Epithelial cell of prostate (primary cell): Measurements from ENCODE around the gene ZNF141.
"Not testable (repeated sequence)": the region's sequence is repeated elsewhere in the genome, so short reads cannot be mapped to it uniquely, and the experiment has no call there.

Experiments used
- DNase-seq: peaks from one replicate; pipeline ENCODE4 v3.0.0-alpha.2; 2011; ENCODE audit warnings: low read depth, low spot score
- H3K27ac ChIP-seq: fragments of 450-650 bp; 2 replicates; pipeline ENCODE4 v1.5.1; 2017; ENCODE audit warnings: mild to moderate bottlenecking

Gene ZNF141

DNA sequence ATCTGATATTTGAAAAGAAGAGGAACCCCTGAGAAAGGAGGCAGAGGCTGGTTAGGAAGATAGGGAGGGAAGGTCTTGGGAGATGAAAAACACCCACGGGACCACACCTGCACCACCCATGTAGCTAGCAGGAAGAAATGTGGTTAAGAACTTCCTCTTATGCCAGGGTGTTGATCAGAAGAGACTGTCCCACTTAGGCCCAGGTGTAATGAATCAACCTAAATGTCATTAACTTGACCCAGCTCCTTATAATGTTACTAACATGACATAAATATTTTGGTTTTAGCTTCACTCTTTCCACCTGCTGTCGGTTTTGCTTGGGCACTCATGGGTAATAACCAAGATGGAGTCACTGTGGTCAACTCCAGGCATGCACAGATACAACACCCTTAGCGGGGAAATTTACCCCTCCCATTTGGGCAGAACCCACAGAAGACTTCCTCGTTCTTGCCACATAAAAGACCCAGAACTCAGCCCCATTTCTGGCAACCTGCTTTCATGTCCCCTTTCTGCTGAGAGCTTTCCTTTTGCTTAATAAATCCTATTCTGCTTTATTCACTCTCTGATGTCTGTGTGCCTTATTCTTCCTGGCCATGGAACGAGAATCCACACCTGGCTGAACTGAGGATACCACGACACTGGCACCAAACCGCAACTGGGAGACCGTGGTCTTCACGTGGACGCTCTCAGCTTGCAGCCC is 46.8 kb downstream of the ZNF141 start:
- DNase-seq: no peak

DNA sequence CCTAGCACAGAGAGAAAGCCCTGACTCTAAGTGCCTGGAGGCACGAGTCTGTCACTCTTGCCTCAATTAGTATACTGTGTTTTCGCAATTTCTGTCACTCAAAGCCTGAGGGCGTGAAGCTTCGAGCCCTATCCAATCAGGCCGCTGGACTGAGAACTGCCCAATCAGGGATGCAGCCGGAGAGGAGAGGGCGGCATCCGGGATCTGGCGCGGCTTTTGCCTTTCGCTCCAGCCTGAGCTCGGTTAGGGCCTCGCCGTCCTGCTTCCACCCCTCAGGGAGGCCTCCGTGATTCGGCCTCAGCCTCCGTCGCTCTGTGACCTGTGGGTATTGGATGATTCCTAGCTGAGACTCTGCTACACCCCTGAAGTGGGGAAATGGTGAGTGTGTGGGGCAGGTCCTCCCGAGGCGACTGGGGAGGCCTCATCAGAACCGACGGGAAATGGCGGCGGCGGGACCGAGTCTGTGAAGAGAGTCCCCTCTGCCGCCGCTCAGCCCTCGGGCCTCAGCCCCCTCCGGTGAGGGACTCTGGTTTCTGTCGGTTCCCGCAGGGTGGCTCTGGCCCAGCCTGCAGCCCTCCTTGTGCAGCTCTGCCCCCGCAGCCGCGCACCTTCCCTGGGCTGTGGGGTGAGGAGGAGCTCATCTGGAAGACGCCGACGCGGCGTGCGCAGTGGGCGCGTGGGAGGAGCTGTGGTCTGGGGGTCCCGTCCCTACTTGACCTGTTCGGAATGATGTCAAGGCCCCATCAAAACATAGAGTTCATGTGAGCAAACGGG is 48.5 kb downstream of the ZNF141 start:
- DNase-seq: no peak

More for the DNA sequence above, 46.8 kb downstream of the ZNF141 start:
- no peak overlapping the region for H3K27ac ChIP-seq

DNA sequence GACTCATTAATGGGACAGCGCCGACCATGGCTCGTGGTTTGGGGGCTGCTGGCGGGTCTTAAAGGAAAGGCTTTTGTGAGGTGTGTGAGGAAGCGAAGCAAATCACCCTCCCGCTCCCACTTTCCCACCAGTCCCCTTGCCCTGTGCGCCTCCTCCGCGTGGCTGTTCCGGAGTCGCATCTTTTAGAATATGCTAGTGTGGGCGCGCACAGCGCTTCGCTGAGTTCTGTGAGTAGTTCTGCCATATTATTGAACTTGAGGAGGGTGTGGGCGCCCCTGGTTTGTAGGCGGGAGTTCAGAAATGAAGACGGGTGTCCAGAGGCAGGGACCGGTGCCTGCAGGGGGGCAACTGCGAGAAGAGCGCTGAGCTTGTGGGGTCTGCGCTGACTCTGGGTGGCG is 49.1 kb downstream of the ZNF141 start:
- DNase-seq: no peak
- H3K27ac ChIP-seq: no peak overlapping the region

More for the DNA sequence above, 48.5 kb downstream of the ZNF141 start:
- no peak overlapping the region for H3K27ac ChIP-seq

DNA sequence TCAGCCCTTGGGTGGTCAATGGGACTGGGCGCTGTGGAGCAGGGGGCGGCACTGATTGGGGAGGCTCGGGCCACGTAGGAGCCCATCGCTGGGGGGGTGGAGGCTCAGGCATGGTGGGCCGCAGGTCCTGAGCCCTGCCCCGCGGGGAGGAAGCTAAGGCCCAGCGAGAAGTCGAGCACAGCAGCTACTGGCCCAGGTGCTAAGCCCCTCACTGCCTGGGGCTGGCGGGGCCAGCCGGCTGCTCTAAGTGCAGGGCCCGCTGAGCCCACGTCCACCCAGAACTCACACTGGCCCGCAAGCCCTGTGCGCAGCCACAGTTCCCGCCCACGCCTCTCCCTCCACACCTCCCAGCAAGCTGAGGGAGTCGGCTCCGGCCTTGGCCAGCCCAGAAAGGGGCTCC is 66.4 kb downstream of the ZNF141 start:
- DNase-seq: no peak
- no peak overlapping the region for H3K27ac ChIP-seq

DNA sequence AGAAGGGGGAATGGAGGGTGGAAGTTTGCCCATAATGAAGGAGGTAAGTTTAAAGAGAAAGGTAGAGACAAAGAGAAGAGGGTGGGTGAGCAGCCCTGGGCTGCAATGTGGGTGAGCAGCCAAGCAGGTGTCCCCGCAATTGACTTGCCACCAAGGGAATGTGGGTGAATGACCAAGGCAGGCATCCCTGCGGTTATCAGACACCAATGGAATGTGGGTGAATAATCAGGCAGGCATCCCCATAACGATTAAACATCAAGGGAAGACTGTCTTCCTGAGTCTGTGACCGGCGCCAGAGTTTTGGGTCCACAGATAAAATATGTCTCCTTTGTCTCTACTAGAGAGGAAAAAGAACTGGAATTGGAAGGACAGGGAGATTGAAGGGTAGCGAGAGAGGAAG is 70.7 kb downstream of the ZNF141 start:
- not testable (repeated sequence) for H3K27ac ChIP-seq, DNase-seq

DNA sequence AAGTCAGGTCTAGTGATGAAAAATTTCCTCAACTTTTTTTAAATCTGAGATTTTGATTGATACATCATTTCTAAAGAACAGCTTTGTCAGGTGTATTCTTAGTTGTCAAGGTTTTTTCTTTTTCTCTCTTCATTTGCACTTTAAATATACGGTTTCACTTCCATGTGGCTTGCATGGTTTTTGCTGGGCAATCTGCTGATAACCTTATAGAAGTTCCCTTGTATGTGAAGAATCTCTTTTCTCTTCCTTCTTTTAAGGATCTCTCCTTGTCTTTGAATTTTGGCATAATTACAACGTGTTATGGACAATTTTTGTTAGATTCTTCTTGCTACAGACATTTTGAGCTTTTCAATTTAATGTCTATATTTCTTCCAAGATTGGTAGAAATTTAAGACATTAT is 85.0 kb downstream of the ZNF141 start:
- no peak overlapping the region for H3K27ac ChIP-seq
- no peak for DNase-seq
